ENCODE data around the gene MUC16. TPM values are rescaled to one million over a fixed set of nuclear protein-coding genes. Genes with fewer than 3 reads are reported as not detected.
A peak's percentile ranks its signal among the peaks of the same experiment; 100 is the strongest.

MUC16 gene
- total RNA-seq, 1 donor from 2014 or later = 119 TPM

DNA sequence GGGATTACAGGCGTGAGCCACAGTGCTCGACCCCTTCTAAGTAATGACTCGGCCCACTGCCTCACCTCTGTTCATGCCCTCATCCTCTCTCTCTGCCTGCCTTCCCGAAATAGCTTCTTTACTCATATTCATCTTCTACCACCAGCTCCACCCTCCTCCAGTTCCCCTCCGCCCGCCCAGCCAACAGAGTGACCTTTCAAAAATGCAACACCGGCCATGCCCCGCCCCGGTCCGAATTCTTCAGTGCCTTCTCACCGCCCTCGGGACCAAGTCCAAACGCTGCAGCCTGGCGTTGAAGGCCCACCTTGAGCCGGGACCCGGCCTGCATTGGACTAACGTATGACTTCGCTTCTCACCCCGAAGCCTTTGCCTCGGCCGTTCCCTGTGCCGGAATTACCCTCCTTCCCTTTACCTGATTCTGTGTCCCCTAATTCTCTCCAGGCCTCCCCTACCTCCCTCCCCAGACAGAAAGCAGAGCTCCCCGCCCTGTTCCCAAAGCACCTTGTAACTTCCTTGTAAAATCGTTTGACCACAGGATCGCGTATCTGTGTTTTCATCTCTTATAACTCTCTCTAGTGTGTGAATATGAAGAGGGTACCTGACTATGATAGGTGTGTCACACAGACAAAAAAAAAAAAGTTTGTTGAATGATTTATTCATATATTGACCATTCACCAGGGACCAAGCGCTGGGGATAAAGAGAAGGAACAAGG is 8.1 kb upstream of the MUC16 start:
- Mint-ChIP-seq H3K4me1 (ENCODE audit: unreplicated experiment) (peaks cover 11% of the 10 kb centered on the region), H3K27me3 (no peaks in the 10 kb centered on the region), H3K27ac (peak overlapping the region; percentile 92), H3K9me3 (no peaks in the 10 kb centered on the region), H3K36me3 (no peaks in the 10 kb centered on the region), H3K4me3 (peak overlapping the region; percentile 39)
- TF ChIP-seq, protein P1, sequence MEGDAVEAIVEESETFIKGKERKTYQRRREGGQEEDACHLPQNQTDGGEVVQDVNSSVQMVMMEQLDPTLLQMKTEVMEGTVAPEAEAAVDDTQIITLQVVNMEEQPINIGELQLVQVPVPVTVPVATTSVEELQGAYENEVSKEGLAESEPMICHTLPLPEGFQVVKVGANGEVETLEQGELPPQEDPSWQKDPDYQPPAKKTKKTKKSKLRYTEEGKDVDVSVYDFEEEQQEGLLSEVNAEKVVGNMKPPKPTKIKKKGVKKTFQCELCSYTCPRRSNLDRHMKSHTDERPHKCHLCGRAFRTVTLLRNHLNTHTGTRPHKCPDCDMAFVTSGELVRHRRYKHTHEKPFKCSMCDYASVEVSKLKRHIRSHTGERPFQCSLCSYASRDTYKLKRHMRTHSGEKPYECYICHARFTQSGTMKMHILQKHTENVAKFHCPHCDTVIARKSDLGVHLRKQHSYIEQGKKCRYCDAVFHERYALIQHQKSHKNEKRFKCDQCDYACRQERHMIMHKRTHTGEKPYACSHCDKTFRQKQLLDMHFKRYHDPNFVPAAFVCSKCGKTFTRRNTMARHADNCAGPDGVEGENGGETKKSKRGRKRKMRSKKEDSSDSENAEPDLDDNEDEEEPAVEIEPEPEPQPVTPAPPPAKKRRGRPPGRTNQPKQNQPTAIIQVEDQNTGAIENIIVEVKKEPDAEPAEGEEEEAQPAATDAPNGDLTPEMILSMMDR (conservative IDR thresholded peaks at IDR 0.05) = no peak
- DNase-seq (ENCODE audit: extremely low spot score, unreplicated experiment) = no peak

DNA sequence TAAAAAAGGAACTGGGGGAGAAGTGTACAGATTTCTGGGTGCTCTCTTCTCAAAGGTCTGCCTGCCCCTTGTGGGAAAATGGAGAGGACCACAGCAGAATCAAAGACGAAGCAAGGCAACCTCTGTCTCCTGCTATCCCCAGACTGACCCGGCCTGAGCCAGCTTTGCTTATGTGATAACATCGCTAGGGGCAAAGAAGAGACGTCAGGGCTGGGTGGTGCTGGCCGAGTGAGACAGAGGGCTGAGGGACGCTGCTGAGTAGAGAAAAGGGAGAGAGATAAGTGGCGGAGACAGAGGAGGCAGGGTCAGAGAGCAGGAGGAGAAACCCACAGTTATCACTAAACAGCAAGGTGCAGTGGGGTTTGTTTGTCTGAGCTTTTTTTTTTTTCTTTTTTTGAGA is 4.6 kb upstream of the MUC16 start:
- TF ChIP-seq, protein P1 (conservative IDR thresholded peaks at IDR 0.05) = no peak
- Mint-ChIP-seq H3K4me1 (ENCODE audit: unreplicated experiment) (peaks cover 11% of the 10 kb centered on the region), H3K4me3 (peak overlapping the region; percentile 55), H3K27ac (peak overlapping the region; percentile 79), H3K27me3 (no peaks in the 10 kb centered on the region), H3K9me3 (no peaks in the 10 kb centered on the region), H3K36me3 (no peaks in the 10 kb centered on the region)
- no peak for DNase-seq (ENCODE audit: extremely low spot score, unreplicated experiment)

DNA sequence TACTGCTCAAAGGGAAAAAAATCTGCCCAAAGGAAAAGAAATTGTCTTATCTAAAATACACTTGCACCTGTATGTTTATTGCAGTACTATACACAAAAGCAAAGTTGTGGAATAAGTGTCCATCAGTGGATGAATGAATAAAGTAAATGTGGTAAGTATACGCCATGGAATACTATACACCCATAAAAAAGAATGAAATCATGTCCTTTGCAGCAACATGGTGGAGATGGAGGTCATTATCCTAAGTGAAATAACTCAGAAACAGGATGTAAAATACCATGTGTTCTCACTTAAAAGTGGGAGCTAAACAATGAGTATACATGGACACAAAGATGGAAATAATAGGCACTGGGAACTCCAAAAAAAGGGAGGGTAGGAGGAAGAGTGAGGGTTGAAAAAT is 3.8 kb upstream of the MUC16 start:
- no peak for DNase-seq (ENCODE audit: extremely low spot score, unreplicated experiment)
- Mint-ChIP-seq H3K4me1 (ENCODE audit: unreplicated experiment) (peaks cover 11% of the 10 kb centered on the region), H3K27ac (no peak overlapping the region), H3K4me3 (no peak overlapping the region), H3K27me3 (no peaks in the 10 kb centered on the region), H3K36me3 (no peaks in the 10 kb centered on the region), H3K9me3 (no peaks in the 10 kb centered on the region)
- TF ChIP-seq, protein P1 (conservative IDR thresholded peaks at IDR 0.05) = no peak

DNA sequence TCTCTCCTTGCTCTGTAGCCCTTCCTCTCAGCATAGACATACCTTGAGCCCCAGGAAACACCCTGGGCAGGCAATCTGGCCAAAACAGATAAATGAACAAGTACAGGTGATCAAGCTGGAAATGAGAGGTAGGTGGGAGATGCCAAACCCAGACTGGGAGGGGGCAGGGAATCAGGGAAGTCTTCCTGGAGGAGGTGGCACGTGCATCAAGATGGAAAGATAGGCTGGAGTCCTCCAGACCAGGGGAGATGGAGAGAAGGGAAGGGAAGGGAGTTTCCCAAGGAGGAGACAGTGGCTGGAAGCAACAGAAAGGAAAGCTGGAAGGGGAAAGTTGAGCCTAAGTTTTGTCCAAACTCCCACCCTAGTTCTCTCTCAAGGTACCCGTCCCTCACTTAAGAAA is 1.7 kb upstream of the MUC16 start:
- peaks cover 4% of the 10 kb centered on the region for H3K4me1 Mint-ChIP-seq (ENCODE audit: unreplicated experiment)
- no peaks in the 10 kb centered on the region for H3K36me3 Mint-ChIP-seq
- no peak overlapping the region for H3K4me3 Mint-ChIP-seq
- no peaks in the 10 kb centered on the region for H3K27me3 Mint-ChIP-seq
- TF ChIP-seq, protein P1 (conservative IDR thresholded peaks at IDR 0.05) = no peak
- no peak for DNase-seq (ENCODE audit: extremely low spot score, unreplicated experiment)
- H3K9me3 Mint-ChIP-seq = no peaks in the 10 kb centered on the region
- H3K27ac Mint-ChIP-seq = no peak overlapping the region

DNA sequence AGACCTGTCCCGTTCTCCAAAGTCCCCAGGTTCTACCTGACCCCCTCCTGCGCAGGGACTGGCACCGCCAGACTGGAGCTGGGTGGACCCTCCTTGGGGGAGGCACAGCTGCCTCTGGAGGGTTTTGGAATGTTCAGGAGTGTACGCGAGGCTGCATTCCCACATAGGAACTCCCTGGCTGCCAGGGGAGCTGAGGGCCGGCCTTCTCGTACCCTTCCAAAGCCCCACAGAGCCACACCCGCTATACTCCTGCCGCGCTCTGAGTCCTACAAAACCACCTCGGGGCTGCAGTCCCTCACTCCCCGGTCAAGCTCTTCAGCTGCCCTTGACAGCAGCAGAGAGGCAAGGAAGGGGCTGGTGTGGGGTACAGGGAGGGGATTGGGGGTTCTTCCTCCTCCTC is 484 bp upstream of the MUC16 start:
- no peaks in the 10 kb centered on the region for H3K36me3 Mint-ChIP-seq
- TF ChIP-seq, protein P1 (conservative IDR thresholded peaks at IDR 0.05) = no peak
- peak overlapping the region; percentile 50 for H3K27ac Mint-ChIP-seq
- H3K4me3 Mint-ChIP-seq = peak overlapping the region; percentile 90
- H3K4me1 Mint-ChIP-seq (ENCODE audit: unreplicated experiment) = peaks cover 4% of the 10 kb centered on the region
- H3K9me3 Mint-ChIP-seq = no peaks in the 10 kb centered on the region
- no peak for DNase-seq (ENCODE audit: extremely low spot score, unreplicated experiment)
- H3K27me3 Mint-ChIP-seq = no peaks in the 10 kb centered on the region

Measured in type B pancreatic cell (in vitro differentiated cells).